GM18505 (cell line): ENCODE data around the gene MRPL23.

ENCODE experiments used
- ATAC-seq: cut with Tn5 transposase; IDR thresholded peaks from one replicate; pipeline ENCODE4 v1.9.1; 2021; ENCODE audit not compliant: unreplicated experiment
- POLR2A ChIP-seq: IDR thresholded peaks from 4 replicates; pipeline ENCODE4 v1.6.1; 2011; ENCODE audit warnings: borderline replicate concordance; ENCODE audit not compliant: insufficient read depth, insufficient read length; ENCODE audit errors: extremely low read depth

MRPL23 gene

DNA sequence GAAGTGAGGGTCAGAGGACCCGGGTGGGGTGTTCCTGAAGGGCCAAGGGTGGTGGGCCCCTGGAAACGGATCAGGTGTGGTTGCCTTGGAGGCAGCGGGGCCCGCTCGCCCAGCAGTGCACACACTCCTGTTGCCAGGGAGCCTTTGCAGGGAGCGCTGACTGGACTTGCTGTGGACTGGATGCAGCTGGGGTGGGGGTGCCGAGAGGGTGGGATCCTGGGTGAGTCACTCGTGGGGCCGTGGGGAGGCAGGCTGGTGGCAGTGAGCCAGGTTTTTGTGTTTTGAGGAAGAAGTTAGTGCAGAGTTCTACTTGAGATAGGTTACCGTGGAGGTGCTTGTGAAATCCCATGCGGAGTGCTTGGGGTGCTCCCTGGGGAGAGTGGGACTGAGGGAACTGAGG is 1.3 kb downstream of the MRPL23 start:
- no peak for ATAC-seq
- TF ChIP-seq POLR2A = no peak

DNA sequence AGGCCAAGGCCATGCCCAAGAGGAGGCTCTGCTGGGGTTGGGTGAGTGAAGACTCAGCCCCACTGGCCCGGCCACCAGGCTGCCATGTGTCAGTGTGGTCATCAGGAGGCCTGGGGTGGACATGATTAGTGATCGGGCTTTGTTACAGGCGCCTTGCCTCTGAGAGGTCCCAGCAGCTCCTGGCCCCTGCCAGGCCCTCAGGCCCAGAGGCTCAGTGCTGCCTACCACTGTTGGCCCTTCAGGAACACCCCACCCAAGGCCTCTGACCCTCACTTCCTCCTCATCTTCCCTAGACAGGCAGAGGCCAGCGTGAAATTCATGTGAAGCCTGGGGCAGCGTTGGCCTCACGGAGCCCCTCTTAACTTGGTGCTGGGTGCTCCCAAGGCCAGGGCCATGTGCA is 2.2 kb downstream of the MRPL23 start:
- no peak for ATAC-seq
- no peak for TF ChIP-seq POLR2A

DNA sequence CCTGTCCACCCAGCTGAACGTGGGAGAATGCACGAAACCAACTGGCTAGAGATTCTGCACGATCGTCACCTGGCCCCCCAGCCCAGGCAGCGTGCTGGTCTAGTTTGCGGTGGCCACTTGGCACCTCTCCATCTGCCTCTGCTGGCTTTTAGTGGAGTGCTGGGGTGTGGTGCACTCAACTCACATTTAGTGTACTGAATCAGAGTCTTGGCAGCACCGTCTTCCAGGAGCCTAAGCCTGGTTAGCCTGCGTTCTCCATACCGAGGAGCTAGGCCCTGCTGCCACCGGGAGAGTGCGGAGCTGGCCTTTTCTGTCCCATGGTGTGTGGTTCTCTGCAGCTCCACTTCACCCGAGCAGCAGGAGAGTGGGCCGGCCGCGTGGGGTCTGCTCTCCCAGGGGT is 2.8 kb downstream of the MRPL23 start:
- no peak for TF ChIP-seq POLR2A
- ATAC-seq = no peak

DNA sequence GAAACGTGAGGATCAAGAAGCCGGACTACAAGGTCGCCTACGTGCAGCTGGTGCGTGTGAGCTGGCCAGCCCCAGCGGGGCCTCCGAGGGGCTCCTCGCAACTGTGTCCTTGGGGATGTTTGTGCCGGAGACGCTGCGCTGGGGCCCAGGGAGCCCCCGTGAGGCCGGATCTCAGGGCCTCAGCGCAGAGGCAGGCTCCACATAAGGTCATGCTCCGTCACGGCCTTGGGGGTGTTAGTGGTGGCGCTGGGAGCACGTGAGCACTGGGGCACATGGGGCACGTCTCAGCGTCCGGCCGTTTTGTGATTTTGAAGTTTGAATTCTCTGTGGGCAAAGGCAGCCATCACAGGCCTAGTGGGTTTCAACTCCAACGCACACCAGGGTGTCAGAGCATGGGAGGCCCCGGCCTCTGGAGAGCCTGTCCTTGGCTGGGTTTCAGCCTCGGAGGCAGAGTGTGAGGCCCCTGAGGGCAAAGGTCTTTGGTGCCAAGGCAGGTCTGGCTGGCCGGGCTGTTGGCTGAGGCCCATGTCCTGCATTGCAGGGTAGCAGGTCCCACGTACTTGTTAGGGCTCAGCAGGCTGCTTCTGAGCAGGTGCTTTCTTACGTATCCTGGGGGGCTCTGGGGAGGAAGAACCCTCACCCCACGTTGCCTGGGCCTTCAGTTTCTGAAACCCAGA is 5.8 kb downstream of the MRPL23 start:
- no peak for TF ChIP-seq POLR2A
- ATAC-seq = no peak

DNA sequence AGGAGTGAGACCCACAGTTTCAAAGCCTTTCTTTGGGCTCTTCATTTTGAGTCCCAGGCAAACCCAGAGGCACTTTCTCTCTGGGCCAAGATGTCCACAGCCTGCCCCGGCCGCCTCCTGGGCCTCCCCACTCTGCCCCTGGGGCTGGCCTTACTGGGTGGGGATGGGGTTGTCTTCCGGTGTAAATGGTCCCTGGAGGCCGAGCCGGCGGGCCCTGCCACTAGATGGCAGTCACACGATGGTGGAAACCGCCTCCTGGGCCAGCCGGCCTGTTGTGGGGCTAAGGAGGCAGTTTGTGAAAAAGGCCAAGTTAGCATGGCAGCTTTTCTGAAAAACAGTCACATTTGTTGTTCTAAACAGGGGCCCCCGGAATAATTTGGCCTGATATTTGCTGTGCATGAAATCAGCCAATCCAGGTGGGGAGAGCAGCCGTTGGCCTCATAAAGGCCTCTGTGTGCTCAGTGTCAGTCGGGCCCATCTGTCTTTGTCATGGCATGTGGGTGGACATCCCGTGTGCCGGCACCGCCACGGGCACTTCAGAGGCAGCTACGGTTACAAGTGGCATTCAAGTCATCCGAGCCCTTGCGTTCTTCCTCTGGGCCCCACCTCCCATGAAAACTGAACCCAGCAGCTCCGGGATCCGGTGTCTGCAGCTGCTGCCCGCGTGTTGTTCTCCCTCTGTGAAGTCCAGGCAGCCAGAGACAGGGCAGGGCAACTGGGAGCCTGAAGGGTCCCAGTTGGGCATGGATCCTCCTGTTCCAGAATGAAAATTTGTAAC is 6.5 kb downstream of the MRPL23 start:
- no peak for ATAC-seq
- TF ChIP-seq POLR2A = no peak

DNA sequence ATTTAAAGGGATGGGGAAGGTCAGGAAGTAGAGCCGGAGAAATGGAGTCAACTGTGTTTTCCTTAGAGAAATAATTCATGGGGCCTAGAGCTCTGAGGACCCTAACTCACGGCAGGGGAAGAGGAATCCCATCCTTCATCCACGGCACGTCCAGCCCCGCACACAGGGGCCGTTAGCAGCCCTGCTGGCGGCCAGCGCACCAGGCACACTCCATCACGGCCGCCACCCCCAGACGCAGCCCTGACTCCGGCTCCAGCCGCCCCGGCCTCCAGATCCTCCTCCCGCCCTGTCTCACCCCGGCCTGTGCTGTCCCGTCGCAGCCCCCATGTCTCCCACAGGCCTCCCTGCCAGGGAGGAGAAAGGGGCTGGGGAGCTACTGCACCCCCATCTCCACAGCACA is 11.2 kb downstream of the MRPL23 start:
- no peak for TF ChIP-seq POLR2A
- ATAC-seq = no peak

DNA sequence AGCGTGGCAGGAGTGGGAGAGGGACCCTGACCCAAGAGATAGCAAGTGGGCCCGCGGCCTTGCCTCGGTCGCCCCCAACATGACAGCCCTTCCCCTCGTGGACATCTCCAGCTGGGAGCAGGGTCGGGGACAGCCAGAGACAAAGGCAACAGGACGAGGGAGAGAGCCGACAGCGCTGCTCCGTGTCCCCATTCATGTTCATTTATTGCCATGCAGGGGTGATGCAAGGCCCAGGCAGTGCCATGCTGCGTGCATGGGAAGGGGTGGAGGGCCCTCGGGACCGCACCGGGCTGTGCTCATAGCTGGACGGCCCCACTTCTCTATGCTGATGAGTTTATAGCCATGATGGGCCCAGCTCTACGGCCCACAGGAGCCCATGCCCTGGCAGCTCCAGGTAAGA is 12.7 kb downstream of the MRPL23 start:
- no peak for TF ChIP-seq POLR2A
- no peak for ATAC-seq

DNA sequence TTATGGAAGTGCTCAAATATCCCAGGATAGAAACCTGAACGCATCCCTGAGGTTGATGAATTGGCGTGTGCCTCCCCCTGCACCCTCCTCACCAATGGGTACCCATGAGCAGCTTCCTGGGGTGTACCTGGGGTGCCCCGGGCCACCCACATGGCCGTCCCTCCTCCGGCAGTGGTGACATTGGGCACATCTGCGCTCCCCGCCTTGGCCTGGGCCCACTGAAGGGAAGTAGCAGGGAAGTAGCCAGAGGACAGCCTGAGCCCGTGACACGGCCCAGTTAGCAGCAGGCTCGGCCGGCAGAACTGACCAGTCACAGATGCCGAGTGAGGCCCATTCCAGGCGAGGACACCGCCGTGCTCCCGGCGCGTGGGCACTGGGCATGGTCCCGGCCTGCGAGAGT is 16.7 kb downstream of the MRPL23 start:
- no peak for ATAC-seq
- TF ChIP-seq POLR2A = no peak

DNA sequence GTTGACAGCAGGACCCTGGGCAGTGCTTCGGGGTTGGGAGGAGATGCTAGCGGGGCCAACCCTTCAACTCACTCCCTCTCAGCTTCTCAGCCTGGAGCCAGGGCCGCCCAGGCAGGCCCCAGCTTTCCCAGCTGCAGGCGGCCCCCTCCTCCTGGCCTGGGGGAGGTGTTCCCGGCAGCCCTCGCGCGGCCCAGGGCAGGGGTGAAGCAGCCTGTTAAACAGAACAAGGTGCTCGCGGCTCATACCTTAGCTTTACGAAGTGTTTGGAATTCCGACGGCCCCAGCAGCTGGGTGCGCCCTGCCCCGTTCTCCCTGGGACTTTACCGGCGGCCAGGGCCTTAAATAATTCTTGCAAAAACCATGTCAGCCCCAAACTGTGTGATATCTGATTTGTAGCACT is 17.2 kb downstream of the MRPL23 start:
- no peak for TF ChIP-seq POLR2A

DNA sequence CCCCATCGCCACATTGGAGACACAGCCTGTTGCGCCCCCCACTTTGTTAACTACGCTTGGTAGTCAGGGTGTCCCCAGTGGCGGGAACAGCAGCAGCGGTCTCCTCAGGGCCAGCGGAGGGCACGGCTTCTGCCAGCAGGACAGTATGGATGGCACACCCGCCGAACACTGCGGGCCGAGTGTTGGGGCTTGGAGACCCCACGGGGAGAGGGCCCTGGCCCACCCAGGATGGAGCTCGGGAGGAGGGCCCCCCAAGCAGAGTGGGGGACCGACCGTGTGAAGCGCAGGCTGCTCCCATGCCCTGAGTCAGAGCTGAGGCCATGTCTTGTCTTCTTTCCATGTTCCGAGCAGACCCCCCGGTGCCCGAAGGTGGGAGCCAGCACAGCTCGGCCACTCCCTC is 17.8 kb downstream of the MRPL23 start:
- ATAC-seq = no peak
- TF ChIP-seq POLR2A = no peak

More for the DNA sequence above, 17.2 kb downstream of the MRPL23 start:
- ATAC-seq = no peak

DNA sequence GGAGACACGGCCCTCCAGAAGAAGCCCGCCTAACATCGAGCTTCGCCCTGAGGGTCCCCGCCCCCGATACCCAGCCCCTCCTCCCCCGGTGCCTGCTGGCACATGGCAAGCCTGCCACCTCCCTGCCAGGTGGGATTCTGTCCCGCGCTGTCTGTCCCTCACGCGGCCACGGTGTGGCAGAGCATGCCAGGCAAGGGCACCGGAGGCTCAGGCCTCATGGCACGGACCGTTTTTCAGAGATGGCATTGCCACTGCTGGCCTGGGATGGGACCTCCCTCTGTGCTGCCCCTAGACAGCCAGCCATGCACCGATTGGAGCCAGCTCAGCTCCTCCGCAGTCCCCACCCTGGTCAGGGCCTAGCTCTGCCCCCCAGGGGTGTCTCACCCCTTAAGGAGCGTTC is 19.4 kb downstream of the MRPL23 start:
- no peak for ATAC-seq
- no peak for TF ChIP-seq POLR2A

DNA sequence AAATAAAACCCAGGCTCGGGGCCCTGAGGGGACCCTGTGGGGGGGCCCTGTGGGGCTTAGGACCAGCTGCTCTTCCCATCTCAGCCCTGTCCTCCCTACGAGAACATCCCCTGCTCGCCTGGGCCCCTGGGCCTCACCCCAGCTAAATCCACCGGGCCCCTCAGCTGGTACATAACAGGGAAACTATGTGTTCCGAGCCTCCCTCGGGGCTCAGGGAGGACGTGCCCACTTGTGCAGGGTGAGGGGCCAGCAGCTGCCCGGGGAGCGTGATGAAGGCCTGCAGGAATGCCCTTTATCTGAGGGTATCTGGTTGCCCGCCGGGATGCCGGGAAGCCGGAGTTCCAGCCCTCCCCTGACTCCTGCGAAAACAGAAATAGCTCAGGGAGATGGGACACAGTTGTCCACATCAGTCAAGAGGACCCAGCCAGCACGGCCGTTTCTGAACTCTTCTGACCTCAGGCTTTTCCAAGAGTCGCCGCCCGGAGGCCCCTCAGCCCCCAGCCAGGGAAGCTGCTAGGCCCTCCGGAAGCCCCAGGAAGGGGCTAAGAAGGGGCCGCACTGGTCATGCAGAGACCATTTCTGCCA is 20.6 kb downstream of the MRPL23 start:
- TF ChIP-seq POLR2A = no peak
- ATAC-seq = no peak

DNA sequence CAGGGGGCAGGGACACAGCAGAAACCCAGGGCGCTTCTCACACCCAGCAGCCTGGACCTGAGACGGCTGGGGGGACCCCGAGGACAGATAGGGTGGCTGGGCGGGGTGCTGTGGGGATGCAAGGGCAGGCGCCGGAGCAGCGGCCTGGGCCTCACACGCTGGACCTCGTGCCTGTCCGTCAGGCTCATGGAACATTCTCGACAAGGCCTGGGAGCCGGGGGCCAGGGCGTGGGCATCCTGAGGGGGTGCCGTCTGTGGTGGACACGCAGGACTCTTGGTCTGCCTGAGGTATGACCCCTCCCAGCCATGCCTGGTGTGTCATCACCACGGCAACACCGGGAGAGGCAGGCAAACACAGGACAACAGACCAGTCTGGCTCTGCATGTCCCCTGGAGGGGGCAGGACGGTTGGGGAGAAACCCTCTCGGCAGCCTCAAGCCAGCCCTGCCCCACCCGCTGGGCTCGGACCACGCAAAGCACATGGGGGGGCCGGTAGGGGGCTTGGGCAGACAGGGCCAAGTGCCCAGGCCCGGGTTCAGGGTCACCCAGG is 21.4 kb downstream of the MRPL23 start:
- TF ChIP-seq POLR2A = no peak
- no peak for ATAC-seq

DNA sequence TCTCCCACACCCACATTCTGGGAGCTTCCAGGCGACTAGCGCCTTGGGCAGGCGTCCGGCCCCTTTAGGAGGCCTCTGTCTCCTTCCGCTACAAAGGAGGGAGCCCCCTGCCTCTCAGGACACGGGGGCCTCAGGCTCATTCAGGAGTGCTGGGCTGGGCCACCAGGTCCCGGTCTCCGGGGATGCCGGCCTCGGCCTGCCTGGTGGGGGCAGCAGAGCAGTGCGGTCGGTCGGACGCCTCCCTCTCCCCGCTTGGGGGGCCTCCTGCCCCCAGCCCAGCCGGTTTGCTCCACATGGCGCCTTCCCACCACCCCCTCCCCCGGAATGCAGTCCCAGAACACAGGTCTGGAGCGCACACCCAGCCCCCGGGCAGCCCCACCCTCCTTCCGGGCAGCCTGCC is 21.9 kb downstream of the MRPL23 start:
- no peak for ATAC-seq
- no peak for TF ChIP-seq POLR2A
